HG03025 (cell line): ENCODE measurements around the gene MAP2.

ENCODE experiments used
- ATAC-seq: cut with Tn5 transposase; IDR thresholded peaks from one replicate; pipeline ENCODE4 v1.9.1; 2021; ENCODE audit warnings: mild to moderate bottlenecking, moderate library complexity; ENCODE audit not compliant: unreplicated experiment, low FRiP score

MAP2 gene

GRCh38 chr2:209526561-209526960 is 102.7 kb downstream of the MAP2 start:
- no peak for ATAC-seq

GRCh38 chr2:209529579-209529978 is 105.7 kb downstream of the MAP2 start:
- ATAC-seq, result no peak

- ATAC-seq, result no peak
Observed at GRCh38 chr2:209532321-209532720, 108.5 kb downstream of the MAP2 start.

GRCh38 chr2:209533391-209533790 is 109.5 kb downstream of the MAP2 start:
- no peak for ATAC-seq

- no peak for ATAC-seq
Observed at GRCh38 chr2:209534228-209534627, 110.4 kb downstream of the MAP2 start.

- no peak for ATAC-seq
Observed at GRCh38 chr2:209536363-209536762, 112.5 kb downstream of the MAP2 start.

GRCh38 chr2:209547726-209548125 is 123.9 kb downstream of the MAP2 start:
- ATAC-seq, result no peak

- ATAC-seq, result no peak
Observed at GRCh38 chr2:209549589-209549988, 125.7 kb downstream of the MAP2 start.

- no peak for ATAC-seq
Observed at GRCh38 chr2:209553913-209554312, 130.1 kb downstream of the MAP2 start.

- ATAC-seq, result no peak
Observed at GRCh38 chr2:209556354-209556961, 132.6 kb downstream of the MAP2 start.

- ATAC-seq, result no peak
Observed at GRCh38 chr2:209560911-209561310, 137.1 kb downstream of the MAP2 start.

- ATAC-seq, result no peak
Observed at GRCh38 chr2:209563453-209563852, 139.6 kb downstream of the MAP2 start.

- no peak for ATAC-seq
Observed at GRCh38 chr2:209564816-209565215, 141.0 kb downstream of the MAP2 start.

GRCh38 chr2:209565896-209566582 is 142.2 kb downstream of the MAP2 start:
- no peak for ATAC-seq

GRCh38 chr2:209570194-209570593 is 146.3 kb downstream of the MAP2 start:
- ATAC-seq, result no peak

GRCh38 chr2:209574515-209574914 is 150.7 kb downstream of the MAP2 start:
- ATAC-seq, result no peak

- no peak for ATAC-seq
Observed at GRCh38 chr2:209577376-209578357, 153.8 kb downstream of the MAP2 start.

GRCh38 chr2:209578394-209579001 is 154.7 kb downstream of the MAP2 start:
- ATAC-seq, result no peak

- no peak for ATAC-seq
Observed at GRCh38 chr2:209579230-209579749, 155.4 kb downstream of the MAP2 start.

GRCh38 chr2:209581040-209581439 is 157.2 kb downstream of the MAP2 start:
- no peak for ATAC-seq

- no peak for ATAC-seq
Observed at GRCh38 chr2:209582281-209582680, 158.4 kb downstream of the MAP2 start.
